Epithelial cell of esophagus (primary cell): ENCODE measurements around the gene CYB561D2.

Source experiments
- DNase-seq: peaks from one replicate; pipeline ENCODE4 v3.0.0; 2010; ENCODE audit warnings: low read depth
- H3K4me3 ChIP-seq: 2 replicates; pipeline ENCODE4 v1.5.1; 2011; ENCODE audit warnings: mild to moderate bottlenecking, low read length, control low read depth
- TF ChIP-seq, protein P1 (sequence below): IDR thresholded peaks from 2 replicates; pipeline ENCODE4 v1.5.1; 2011; ENCODE audit warnings: low read depth, mild to moderate bottlenecking, low read length, control low read depth, inconsistent platforms; ENCODE audit not compliant: insufficient read depth; ENCODE audit errors: missing control alignments

The CYB561D2 gene

DNA sequence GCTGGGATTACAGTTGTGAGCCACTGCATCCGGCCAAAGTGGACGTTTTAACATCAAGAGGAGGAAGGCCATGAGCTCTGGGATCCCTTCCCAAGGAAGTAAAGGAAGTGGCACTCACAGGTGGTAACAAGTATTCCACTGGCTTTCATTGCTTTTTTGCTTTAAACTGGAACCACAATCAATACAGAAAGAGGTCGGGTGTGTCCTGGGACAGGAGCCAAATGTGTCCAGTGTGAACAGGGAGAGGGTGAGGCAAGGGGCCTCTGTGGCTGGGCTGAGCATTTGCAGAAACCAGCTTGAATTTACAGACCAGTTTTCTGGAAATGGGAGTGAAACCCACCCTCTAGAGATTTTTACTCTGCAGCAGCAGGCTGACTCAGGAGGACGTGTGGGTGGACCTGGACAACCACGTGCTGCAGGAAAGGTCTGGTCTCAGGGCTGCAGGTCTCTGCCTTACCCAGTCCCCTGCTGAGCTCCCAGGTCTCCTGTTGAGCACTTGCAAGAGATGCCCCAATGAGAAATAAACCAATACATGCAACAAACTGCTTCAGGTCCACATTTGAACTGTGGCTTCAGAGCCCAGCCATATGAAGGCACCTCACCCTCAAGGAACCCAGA is 51.4 kb downstream of the CYB561D2 start:
- TF ChIP-seq, protein P1, sequence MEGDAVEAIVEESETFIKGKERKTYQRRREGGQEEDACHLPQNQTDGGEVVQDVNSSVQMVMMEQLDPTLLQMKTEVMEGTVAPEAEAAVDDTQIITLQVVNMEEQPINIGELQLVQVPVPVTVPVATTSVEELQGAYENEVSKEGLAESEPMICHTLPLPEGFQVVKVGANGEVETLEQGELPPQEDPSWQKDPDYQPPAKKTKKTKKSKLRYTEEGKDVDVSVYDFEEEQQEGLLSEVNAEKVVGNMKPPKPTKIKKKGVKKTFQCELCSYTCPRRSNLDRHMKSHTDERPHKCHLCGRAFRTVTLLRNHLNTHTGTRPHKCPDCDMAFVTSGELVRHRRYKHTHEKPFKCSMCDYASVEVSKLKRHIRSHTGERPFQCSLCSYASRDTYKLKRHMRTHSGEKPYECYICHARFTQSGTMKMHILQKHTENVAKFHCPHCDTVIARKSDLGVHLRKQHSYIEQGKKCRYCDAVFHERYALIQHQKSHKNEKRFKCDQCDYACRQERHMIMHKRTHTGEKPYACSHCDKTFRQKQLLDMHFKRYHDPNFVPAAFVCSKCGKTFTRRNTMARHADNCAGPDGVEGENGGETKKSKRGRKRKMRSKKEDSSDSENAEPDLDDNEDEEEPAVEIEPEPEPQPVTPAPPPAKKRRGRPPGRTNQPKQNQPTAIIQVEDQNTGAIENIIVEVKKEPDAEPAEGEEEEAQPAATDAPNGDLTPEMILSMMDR: no peak
- DNase-seq: no peak
- no peak overlapping the region for H3K4me3 ChIP-seq
